ENCODE measurements around the gene CD46.

DNA sequence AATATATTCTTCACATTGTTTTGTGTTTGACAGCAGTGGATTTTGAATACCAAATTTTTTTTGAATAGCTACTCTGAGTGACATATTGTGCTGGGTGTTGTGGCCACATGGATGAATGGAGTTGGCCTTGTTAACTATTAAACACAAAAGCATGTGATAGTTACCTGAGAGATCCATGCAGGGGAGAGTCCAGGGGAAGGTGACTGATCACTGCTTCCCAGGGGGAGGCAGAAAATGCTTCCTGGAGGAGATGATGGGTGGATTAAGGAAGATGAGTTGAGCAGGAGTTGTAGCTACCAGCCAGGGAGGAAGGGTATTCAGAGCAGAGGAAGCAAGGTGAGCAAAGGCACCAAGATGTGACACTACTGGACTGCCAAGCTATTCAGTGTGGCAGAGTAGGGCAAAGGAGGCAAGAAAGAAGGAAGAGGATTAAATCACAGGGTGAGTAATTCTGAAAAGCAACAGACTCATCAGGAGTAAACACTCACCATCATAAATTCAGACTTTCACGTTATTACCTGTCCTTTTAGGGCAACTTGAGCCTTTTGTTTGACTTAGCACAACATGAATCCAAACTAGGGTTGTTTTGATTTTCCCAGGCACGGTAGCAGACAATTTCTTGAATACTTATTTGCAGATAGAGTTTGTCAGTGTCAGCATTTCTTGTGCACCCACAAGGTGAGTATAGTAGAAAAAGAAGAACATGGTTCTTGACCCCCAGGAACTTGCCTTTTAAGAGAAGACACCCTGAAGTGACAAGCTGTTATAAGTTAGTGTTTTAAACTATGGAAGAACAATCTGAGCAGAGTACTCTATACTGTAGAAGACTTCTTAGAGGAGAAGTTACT lies 4.2 kb downstream of the CD46 start:
- TF ChIP-seq, protein P1, sequence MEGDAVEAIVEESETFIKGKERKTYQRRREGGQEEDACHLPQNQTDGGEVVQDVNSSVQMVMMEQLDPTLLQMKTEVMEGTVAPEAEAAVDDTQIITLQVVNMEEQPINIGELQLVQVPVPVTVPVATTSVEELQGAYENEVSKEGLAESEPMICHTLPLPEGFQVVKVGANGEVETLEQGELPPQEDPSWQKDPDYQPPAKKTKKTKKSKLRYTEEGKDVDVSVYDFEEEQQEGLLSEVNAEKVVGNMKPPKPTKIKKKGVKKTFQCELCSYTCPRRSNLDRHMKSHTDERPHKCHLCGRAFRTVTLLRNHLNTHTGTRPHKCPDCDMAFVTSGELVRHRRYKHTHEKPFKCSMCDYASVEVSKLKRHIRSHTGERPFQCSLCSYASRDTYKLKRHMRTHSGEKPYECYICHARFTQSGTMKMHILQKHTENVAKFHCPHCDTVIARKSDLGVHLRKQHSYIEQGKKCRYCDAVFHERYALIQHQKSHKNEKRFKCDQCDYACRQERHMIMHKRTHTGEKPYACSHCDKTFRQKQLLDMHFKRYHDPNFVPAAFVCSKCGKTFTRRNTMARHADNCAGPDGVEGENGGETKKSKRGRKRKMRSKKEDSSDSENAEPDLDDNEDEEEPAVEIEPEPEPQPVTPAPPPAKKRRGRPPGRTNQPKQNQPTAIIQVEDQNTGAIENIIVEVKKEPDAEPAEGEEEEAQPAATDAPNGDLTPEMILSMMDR (IDR thresholded peaks at IDR 0.05): no peak
- no peak for TF ChIP-seq POLR2AphosphoS5 (IDR thresholded peaks at IDR 0.05)
- no peak for TF ChIP-seq POLR2A (IDR thresholded peaks at IDR 0.05)

Data from sigmoid colon (tissue), 4 donors.